Measurements from ENCODE around the gene SPRED2. TPM values are rescaled to one million over a fixed set of nuclear protein-coding genes. Genes with fewer than 3 reads are reported as not detected.
A peak's percentile ranks its signal among the peaks of the same experiment; 100 is the strongest.

SPRED2 gene, protein sequence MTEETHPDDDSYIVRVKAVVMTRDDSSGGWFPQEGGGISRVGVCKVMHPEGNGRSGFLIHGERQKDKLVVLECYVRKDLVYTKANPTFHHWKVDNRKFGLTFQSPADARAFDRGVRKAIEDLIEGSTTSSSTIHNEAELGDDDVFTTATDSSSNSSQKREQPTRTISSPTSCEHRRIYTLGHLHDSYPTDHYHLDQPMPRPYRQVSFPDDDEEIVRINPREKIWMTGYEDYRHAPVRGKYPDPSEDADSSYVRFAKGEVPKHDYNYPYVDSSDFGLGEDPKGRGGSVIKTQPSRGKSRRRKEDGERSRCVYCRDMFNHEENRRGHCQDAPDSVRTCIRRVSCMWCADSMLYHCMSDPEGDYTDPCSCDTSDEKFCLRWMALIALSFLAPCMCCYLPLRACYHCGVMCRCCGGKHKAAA
- 8.5 and 9.4 TPM in 2 replicates for total RNA-seq

DNA sequence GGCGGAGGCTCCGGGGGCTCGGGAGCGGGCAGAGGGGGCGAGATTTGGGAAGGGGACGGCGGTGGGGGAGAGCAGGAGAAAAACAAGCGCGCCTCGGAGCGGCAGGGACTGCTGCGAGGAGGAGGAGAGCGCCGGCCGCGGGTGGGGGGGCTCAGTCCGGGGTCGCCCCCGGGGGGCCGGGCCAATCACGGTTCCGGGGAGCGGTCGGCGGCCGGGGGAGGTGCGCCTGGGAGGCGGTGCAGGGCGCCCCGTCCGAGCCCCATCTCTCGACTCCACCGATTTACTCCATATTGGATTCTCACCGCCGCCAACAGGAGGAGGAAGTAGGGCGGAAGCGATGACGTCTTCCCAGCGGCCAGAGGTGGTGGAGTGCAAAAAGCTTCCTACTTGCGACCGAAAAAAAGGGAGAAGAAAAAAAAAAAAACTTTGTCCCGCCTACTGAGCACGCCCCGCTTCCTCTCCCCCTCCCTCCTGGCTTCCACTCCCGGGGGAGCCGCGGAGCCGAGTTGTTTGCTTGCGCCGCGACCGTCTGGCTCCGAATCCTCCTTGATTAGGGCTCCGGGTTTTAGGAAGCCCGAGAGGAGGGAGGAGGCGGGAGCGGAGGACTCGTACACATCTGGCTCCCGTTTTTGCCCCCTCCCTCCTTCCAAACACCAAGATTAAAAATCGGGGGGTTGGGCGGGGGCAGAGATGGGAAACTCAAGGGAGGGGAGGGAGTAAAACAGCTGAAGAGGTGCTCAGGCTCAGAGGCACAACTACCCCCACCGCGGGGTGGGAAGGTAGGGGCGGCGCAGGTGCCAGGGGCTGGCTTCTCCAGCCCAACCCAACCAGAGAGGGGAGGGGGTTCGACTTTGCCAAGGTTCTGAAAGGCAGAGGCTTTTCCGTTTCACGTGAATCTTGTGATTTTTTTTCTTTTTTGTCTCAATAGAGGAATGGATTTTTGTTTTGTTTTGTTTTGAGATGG is at the start of gene SPRED2:
TSS of gene SPRED2 (minus strand) at position 373 of the 964 bp plus-strand sequence. CDS start 612 bp downstream, outside the sequence.
- H3K4me3 Mint-ChIP-seq: peak within 1 kb of the TSS; percentile 95
- no peaks in the 10 kb centered on the region for H3K9me3 Mint-ChIP-seq
- peaks cover 3% of the 10 kb centered on the region for H3K36me3 Mint-ChIP-seq (ENCODE audit: low read depth)
- peaks cover 24% of the 10 kb centered on the region for H3K4me1 Mint-ChIP-seq (ENCODE audit: low read depth)
- DNase-seq (ENCODE audit: low spot score): peak; percentile 71
- intact Hi-C loops (cut with micrococcal nuclease): loop anchor here (1.0 to 10.0 kb wide), 9 partner anchors 49 to 1844 kb away; partner anchors contain the start of genes CEP68, MDH1, SLC1A4 and WDPCP
- H3K27me3 Mint-ChIP-seq (ENCODE audit: insufficient read depth): peaks cover 37% of the 10 kb centered on the region
- peak within 1 kb of the TSS; percentile 92 for H3K27ac Mint-ChIP-seq

DNA sequence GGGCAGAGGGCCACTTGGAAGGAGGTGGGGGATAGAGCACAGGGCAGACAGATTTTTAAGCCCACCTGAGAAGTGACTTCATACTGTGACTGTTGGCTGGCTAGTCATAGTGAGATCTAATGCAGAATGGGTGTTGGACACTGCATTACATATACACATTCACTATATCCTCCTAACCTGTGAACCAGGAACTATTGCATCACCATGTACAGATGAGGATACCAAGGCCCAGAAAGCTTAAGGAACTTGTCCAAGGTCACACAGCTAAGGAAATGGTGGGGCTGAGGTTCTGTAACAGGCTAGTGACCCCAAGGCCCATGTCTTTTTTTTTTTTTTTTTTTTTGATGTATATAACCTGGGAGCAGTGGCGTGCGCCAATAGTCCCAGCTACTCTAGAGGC is 49.6 kb upstream of the SPRED2 start:
- Mint-ChIP-seq H3K27me3 (ENCODE audit: insufficient read depth) (peaks cover 8% of the 10 kb centered on the region), H3K4me1 (ENCODE audit: low read depth) (no peaks in the 10 kb centered on the region), H3K4me3 (no peak overlapping the region), H3K9me3 (no peaks in the 10 kb centered on the region), H3K36me3 (ENCODE audit: low read depth) (no peaks in the 10 kb centered on the region), H3K27ac (no peak overlapping the region)
- intact Hi-C loops (cut with micrococcal nuclease): no loop called here
- DNase-seq (ENCODE audit: low spot score): no peak

DNA sequence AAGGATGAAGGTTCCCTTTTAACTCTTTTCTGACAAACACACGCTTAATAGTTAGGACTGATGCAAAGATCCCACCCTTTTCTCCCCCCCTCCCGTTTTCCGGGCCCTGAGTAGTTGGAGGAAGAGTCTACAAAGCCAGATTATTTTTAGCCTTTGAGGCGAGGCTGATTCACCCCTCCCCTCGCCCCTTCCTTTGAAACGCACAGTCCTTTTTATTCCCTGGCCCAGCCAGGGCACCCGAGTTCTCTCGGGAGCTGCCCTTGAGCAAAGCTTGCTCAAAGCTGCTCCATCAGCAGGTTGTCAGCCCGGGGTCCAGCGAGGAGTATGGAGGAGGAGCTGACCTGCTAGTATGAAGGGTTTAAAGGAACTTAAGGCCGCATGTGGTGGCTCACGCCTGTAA is 47.1 kb upstream of the SPRED2 start:
- intact Hi-C loops (cut with micrococcal nuclease): no loop called here
- peaks cover 5% of the 10 kb centered on the region for H3K9me3 Mint-ChIP-seq
- no peaks in the 10 kb centered on the region for H3K36me3 Mint-ChIP-seq (ENCODE audit: low read depth)
- H3K27ac Mint-ChIP-seq: no peak overlapping the region
- no peaks in the 10 kb centered on the region for H3K4me1 Mint-ChIP-seq (ENCODE audit: low read depth)
- no peak overlapping the region for H3K4me3 Mint-ChIP-seq
- no peak for DNase-seq (ENCODE audit: low spot score)
- H3K27me3 Mint-ChIP-seq (ENCODE audit: insufficient read depth): peaks cover 8% of the 10 kb centered on the region

DNA sequence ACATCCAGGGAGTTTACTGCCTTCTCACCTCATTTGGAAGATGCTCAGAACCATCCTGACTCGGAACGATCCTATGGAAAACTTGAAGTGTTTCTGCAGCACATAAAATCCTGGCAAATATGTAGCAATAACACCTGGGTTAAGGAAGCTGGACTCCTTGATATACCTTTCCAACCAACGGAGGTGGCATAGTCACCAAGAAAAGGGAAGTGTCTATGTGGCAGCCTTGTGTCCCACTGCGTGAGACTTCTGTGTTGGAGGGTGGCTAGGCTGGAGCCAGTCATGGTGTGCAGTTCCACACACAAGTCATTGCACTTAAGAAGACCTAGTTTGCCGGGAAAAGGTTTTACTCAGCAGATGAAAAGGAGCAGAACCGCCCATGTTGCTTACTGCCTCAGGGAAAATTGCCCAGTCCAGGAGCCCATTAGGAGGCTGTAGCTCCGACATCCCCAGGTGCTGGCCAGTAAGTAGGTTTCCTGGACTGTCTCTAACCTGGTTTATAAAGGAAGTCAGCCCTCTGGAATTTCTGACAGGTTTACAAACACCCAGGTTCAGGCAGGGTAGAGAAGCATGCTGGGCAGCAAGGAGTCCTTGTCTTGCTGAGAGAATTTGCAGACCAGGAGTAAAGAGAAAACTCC is 46.2 kb upstream of the SPRED2 start:
- no peak for DNase-seq (ENCODE audit: low spot score)
- no peaks in the 10 kb centered on the region for H3K36me3 Mint-ChIP-seq (ENCODE audit: low read depth)
- H3K27ac Mint-ChIP-seq: no peak overlapping the region
- intact Hi-C loops (cut with micrococcal nuclease): no loop called here
- H3K4me1 Mint-ChIP-seq (ENCODE audit: low read depth): no peaks in the 10 kb centered on the region
- H3K9me3 Mint-ChIP-seq: peaks cover 12% of the 10 kb centered on the region
- peaks cover 8% of the 10 kb centered on the region for H3K27me3 Mint-ChIP-seq (ENCODE audit: insufficient read depth)
- H3K4me3 Mint-ChIP-seq: no peak overlapping the region

DNA sequence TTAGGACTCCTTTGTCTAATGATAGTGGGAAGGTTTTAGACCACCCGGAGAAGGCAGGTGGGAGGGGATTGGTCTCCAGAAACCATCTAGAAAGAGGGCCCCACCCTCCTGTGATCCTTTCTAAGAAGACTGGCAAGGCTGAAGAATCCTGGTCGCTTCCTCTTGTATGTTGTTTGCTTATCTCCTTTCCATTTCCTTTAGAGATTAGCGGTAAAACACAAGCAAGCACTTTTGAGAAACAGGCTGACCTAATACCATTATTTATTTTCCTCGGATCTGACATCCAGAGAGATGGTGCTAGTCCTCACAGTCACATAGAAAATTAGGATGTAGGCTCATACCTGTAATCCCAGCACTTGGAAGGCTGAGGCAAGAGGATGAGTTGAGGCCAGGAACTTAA is 45.2 kb upstream of the SPRED2 start:
- no peaks in the 10 kb centered on the region for H3K4me1 Mint-ChIP-seq (ENCODE audit: low read depth)
- H3K27ac Mint-ChIP-seq: no peak overlapping the region
- intact Hi-C loops (cut with micrococcal nuclease): no loop called here
- peaks cover 6% of the 10 kb centered on the region for H3K27me3 Mint-ChIP-seq (ENCODE audit: insufficient read depth)
- no peak overlapping the region for H3K4me3 Mint-ChIP-seq
- no peak for DNase-seq (ENCODE audit: low spot score)
- H3K36me3 Mint-ChIP-seq (ENCODE audit: low read depth): no peaks in the 10 kb centered on the region
- H3K9me3 Mint-ChIP-seq: peaks cover 12% of the 10 kb centered on the region

DNA sequence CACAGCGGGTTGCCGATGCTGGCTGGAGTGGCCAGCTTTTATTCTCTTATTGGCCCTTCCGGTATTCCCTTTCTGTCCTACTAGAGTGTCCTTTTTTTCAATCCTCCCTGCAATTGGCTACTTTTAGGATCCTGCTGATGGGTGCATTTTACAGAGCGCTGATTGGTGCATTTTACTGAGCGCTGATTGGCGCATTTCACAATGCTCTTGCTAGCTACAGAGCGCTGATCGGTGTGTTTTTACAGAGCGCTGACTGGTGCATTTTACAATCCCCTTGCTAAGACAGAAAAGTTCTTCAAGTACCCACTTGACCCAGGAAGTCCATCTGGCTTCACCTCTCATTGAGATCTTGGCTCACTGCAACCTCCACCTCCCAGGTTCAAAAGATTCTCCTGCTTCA is 44.4 kb upstream of the SPRED2 start:
- no peaks in the 10 kb centered on the region for H3K36me3 Mint-ChIP-seq (ENCODE audit: low read depth)
- H3K4me3 Mint-ChIP-seq: no peak overlapping the region
- H3K9me3 Mint-ChIP-seq: peaks cover 12% of the 10 kb centered on the region
- no peak for DNase-seq (ENCODE audit: low spot score)
- no peak overlapping the region for H3K27ac Mint-ChIP-seq
- intact Hi-C loops (cut with micrococcal nuclease): no loop called here
- peaks cover 6% of the 10 kb centered on the region for H3K27me3 Mint-ChIP-seq (ENCODE audit: insufficient read depth)
- no peaks in the 10 kb centered on the region for H3K4me1 Mint-ChIP-seq (ENCODE audit: low read depth)

DNA sequence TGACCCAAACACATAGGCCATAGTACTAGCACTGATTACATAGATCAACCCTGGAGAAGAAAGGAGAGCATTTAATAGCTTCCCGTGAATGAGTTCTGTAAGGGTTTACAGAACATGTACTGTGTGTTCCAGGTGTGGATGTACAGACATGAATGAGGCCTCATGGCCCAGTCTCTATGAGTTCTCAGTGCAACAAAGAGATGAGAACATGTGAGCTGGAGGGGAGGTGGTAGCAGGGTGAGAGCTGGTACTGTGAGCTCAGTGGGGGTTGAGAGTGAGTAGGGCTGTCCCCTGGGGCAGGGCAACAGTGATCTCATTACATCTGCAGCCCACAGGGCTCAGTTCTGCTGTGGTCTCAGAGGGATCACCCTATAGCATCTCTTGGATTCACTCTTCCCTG is 42.6 kb upstream of the SPRED2 start:
- no peak for DNase-seq (ENCODE audit: low spot score)
- H3K27ac Mint-ChIP-seq: no peak overlapping the region
- peaks cover 6% of the 10 kb centered on the region for H3K27me3 Mint-ChIP-seq (ENCODE audit: insufficient read depth)
- intact Hi-C loops (cut with micrococcal nuclease): no loop called here
- no peaks in the 10 kb centered on the region for H3K36me3 Mint-ChIP-seq (ENCODE audit: low read depth)
- H3K4me3 Mint-ChIP-seq: no peak overlapping the region
- H3K9me3 Mint-ChIP-seq: peaks cover 12% of the 10 kb centered on the region
- no peaks in the 10 kb centered on the region for H3K4me1 Mint-ChIP-seq (ENCODE audit: low read depth)

DNA sequence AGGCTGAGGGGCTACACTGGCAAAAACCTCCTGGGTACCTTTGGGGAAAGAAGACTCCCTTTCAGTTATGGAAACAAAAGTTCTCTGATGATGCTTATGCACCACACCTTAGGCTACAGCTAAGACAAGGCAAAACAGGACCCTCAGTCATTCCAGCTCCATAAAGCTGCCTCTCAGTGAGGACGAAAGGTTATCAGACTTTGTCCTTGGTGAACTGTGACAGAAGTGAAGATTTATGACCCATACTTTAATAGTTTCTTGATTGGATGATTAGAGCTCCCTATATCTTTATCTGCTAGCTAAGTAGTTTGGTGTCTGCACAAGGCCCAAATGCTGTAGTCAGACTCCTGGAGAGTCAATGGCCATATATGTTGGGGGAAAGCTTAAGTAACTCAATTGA is 40.6 kb upstream of the SPRED2 start:
- no peak overlapping the region for H3K4me3 Mint-ChIP-seq
- H3K27ac Mint-ChIP-seq: no peak overlapping the region
- no peaks in the 10 kb centered on the region for H3K4me1 Mint-ChIP-seq (ENCODE audit: low read depth)
- intact Hi-C loops (cut with micrococcal nuclease): no loop called here
- no peak for DNase-seq (ENCODE audit: low spot score)
- H3K9me3 Mint-ChIP-seq: peaks cover 12% of the 10 kb centered on the region
- H3K27me3 Mint-ChIP-seq (ENCODE audit: insufficient read depth): peaks cover 1% of the 10 kb centered on the region
- no peaks in the 10 kb centered on the region for H3K36me3 Mint-ChIP-seq (ENCODE audit: low read depth)

DNA sequence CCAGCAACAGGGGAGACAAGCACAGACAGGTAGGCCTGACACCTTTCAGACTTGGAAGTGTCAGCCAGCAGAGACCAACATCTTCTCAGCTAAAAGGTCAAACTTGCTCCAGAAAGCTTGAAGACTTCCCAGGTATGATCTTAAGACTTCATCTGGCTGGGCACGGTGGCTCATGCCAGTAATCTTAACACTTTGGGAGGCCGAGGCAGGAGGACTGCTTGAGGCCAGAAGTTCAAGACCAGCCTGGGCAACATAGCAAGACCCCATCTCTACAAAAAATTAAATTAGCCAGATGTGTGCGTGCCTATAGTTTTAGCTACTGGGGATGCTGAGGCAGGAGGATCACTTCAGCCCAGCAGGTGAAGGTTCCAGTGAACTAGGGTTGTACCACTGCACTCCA is 39.0 kb upstream of the SPRED2 start:
- Mint-ChIP-seq H3K4me1 (ENCODE audit: low read depth) (no peaks in the 10 kb centered on the region), H3K4me3 (no peak overlapping the region), H3K27me3 (ENCODE audit: insufficient read depth) (peaks cover 4% of the 10 kb centered on the region), H3K9me3 (peaks cover 12% of the 10 kb centered on the region), H3K27ac (no peak overlapping the region), H3K36me3 (ENCODE audit: low read depth) (no peaks in the 10 kb centered on the region)
- intact Hi-C loops (cut with micrococcal nuclease): no loop called here
- DNase-seq (ENCODE audit: low spot score): no peak

DNA sequence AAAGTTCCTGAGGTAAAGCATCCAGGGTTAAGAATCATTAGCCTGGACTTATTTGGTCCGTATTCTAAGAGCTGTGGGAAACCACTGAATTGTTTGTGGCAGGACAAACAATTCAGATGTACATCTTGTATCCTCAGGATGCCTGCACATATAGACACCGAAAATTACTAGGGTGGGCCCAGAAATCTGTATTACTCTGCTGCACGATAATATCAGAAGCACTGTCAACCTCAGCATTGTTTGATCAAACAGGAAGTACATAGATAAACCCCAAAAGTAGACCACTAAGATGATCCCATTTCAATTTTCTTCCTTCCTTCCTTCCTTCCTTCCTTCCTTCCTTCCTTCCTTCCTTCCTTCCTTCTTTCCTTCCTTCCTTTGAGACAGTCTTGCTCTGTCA is 34.2 kb upstream of the SPRED2 start:
- Mint-ChIP-seq H3K4me3 (no peak overlapping the region), H3K36me3 (ENCODE audit: low read depth) (no peaks in the 10 kb centered on the region), H3K4me1 (ENCODE audit: low read depth) (no peaks in the 10 kb centered on the region), H3K9me3 (no peaks in the 10 kb centered on the region), H3K27ac (no peak overlapping the region), H3K27me3 (ENCODE audit: insufficient read depth) (peaks cover 27% of the 10 kb centered on the region)
- intact Hi-C loops (cut with micrococcal nuclease): no loop called here
- no peak for DNase-seq (ENCODE audit: low spot score)

DNA sequence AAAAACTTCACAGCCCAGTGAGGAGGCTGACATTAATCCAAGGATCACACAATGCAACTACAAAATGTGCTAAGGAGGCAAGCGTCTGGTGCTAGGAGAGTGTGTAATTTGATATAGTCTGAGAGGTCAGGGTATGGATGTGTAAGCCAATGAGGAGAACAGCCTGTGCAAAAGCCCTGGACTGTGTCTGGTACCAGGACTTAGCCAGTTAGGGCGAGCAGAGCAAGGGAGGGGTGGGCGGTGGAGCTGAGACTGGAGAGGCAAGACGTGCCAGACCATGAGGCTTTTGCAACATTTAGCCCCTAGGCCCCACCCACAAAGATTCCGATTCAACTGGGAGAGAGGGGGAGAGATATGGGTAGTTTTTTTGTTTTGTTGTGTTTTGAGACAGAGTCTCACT is 33.5 kb upstream of the SPRED2 start:
- intact Hi-C loops (cut with micrococcal nuclease): no loop called here
- H3K4me3 Mint-ChIP-seq: no peak overlapping the region
- H3K27me3 Mint-ChIP-seq (ENCODE audit: insufficient read depth): peaks cover 34% of the 10 kb centered on the region
- no peaks in the 10 kb centered on the region for H3K9me3 Mint-ChIP-seq
- DNase-seq (ENCODE audit: low spot score): no peak
- H3K27ac Mint-ChIP-seq: no peak overlapping the region
- H3K36me3 Mint-ChIP-seq (ENCODE audit: low read depth): no peaks in the 10 kb centered on the region
- no peaks in the 10 kb centered on the region for H3K4me1 Mint-ChIP-seq (ENCODE audit: low read depth)

DNA sequence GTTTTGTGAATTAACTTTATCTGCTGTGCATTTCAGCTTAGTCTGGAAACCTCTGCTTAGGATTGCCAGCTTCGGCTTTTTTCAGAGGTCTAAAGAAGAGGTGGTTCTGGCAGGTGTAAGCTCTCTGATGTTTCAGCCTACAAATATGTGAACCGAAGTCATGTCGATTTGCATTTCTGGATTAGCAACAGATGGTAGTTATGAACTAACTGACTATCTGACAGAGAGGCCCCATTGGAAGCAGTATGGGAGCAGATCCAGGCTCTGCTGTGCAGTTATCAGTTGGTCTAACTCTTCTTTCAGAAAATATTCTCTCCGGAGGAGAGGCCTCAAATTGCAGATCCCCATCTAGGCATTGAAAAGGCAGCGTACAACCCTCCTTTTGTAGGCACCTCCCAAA is 32.7 kb upstream of the SPRED2 start:
- intact Hi-C loops (cut with micrococcal nuclease): no loop called here
- no peaks in the 10 kb centered on the region for H3K36me3 Mint-ChIP-seq (ENCODE audit: low read depth)

More for the DNA sequence above, 32.7 kb upstream of the SPRED2 start:
- Mint-ChIP-seq H3K4me3 (no peak overlapping the region), H3K9me3 (no peaks in the 10 kb centered on the region), H3K4me1 (ENCODE audit: low read depth) (no peaks in the 10 kb centered on the region), H3K27me3 (ENCODE audit: insufficient read depth) (peaks cover 36% of the 10 kb centered on the region), H3K27ac (no peak overlapping the region)
- no peak for DNase-seq (ENCODE audit: low spot score)

Measured in activated T-helper 1 cell treated with anti-CD3 and anti-CD28 coated beads, Interleukin-12 subunit alpha, Interleukin-12 subunit beta, Interleukin-2, Interleukin-4 antibody, amounts not matched to agents 30 ng/mL and 10 ng/mL and 1 ng/mL, durations not matched to agents 14 hours and 24 hours and 36 hours (primary cell).